ENCODE data around the gene PCED1B.

The PCED1B gene

DNA sequence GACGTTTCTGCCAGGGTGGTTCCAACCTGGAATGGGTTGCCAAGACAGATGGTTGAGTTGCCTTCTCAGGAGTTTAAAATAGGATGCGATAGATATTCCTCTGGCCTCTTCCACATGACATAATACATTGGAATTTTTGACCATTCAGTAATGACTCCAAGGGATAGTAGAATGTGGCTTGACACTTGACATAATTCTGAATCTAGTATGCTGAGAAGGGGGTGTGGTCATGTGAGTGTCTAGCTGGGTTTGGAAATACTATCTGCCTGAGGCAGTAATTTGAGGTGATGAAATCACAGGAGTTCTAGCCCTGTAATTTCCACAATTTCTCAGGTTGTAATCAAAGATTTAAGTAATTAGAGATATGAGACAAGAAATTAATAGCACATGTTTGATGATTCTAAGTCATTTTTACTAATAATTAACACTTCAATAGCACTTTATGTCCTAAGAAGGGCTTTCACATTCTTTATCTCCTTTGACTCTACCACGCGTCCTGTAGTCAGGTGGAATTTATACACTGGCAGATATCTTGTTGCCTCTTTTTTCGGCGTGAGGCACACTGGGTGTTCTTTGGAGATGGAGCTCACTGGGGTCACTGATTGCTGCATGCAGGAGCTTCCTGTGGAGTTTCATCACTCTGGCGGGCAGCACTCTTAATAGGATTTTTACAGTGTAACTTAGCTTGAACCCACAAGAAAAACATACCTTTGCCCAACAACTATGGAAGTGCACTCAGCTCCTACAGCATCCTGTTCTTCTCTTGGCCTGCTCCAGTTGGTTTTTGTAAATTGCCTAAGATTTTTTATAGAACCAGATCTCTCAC is 3.6 kb downstream of the PCED1B start (continued):
- peak; percentile 48; the same call in 1 of the 2 replicates for TF ChIP-seq ZBTB8A (tag by site-specific recombination; IDR thresholded peaks at IDR 0.05)
- TF ChIP-seq ZNF792 (tag by site-specific recombination; IDR thresholded peaks at IDR 0.05), result no peak
- peak; percentile 85 for TF ChIP-seq ZNF335 (tag by site-specific recombination; conservative IDR thresholded peaks at IDR 0.05)
- peak; percentile 91 for TF ChIP-seq ZIC2 (tag by site-specific recombination; IDR thresholded peaks at IDR 0.05)
- TF ChIP-seq GLI2 (tag by site-specific recombination; IDR thresholded peaks at IDR 0.05; ENCODE audit: borderline replicate concordance, low read depth), result no peak
- 0 out of 2 replicates have a peak, but pooled peaks have one; percentile 31 for TF ChIP-seq SCRT2 (tag by site-specific recombination; IDR thresholded peaks at IDR 0.05)
- TF ChIP-seq ZNF221 (tag by site-specific recombination; IDR thresholded peaks at IDR 0.05; ENCODE audit: borderline replicate concordance), result no peak
- TF ChIP-seq ZNF530 (tag by site-specific recombination; IDR thresholded peaks at IDR 0.05; ENCODE audit: low read depth), result no peak
- TF ChIP-seq, protein P1, sequence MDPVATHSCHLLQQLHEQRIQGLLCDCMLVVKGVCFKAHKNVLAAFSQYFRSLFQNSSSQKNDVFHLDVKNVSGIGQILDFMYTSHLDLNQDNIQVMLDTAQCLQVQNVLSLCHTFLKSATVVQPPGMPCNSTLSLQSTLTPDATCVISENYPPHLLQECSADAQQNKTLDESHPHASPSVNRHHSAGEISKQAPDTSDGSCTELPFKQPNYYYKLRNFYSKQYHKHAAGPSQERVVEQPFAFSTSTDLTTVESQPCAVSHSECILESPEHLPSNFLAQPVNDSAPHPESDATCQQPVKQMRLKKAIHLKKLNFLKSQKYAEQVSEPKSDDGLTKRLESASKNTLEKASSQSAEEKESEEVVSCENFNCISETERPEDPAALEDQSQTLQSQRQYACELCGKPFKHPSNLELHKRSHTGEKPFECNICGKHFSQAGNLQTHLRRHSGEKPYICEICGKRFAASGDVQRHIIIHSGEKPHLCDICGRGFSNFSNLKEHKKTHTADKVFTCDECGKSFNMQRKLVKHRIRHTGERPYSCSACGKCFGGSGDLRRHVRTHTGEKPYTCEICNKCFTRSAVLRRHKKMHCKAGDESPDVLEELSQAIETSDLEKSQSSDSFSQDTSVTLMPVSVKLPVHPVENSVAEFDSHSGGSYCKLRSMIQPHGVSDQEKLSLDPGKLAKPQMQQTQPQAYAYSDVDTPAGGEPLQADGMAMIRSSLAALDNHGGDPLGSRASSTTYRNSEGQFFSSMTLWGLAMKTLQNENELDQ (tag by site-specific recombination; IDR thresholded peaks at IDR 0.05; ENCODE audit: low read depth), result no peak
- TF ChIP-seq ZNF555 (tag by site-specific recombination; conservative IDR thresholded peaks at IDR 0.05), result no peak
- TF ChIP-seq, protein P2, sequence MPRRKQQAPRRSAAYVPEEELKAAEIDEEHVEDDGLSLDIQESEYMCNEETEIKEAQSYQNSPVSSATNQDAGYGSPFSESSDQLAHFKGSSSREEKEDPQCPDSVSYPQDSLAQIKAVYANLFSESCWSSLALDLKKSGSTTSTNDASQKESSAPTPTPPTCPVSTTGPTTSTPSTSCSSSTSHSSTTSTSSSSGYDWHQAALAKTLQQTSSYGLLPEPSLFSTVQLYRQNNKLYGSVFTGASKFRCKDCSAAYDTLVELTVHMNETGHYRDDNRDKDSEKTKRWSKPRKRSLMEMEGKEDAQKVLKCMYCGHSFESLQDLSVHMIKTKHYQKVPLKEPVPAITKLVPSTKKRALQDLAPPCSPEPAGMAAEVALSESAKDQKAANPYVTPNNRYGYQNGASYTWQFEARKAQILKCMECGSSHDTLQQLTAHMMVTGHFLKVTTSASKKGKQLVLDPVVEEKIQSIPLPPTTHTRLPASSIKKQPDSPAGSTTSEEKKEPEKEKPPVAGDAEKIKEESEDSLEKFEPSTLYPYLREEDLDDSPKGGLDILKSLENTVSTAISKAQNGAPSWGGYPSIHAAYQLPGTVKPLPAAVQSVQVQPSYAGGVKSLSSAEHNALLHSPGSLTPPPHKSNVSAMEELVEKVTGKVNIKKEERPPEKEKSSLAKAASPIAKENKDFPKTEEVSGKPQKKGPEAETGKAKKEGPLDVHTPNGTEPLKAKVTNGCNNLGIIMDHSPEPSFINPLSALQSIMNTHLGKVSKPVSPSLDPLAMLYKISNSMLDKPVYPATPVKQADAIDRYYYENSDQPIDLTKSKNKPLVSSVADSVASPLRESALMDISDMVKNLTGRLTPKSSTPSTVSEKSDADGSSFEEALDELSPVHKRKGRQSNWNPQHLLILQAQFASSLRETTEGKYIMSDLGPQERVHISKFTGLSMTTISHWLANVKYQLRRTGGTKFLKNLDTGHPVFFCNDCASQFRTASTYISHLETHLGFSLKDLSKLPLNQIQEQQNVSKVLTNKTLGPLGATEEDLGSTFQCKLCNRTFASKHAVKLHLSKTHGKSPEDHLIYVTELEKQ (tag by site-specific recombination; IDR thresholded peaks at IDR 0.05; ENCODE audit: borderline replicate concordance), result peak; percentile 11; the same call in 1 of the 2 replicates
- no peak for TF ChIP-seq ZNF423 (tag by site-specific recombination; IDR thresholded peaks at IDR 0.05)
- TF ChIP-seq ZNF548 (tag by site-specific recombination; IDR thresholded peaks at IDR 0.05), result no peak
- TF ChIP-seq ZXDB (tag by site-specific recombination; IDR thresholded peaks at IDR 0.05), result no peak
- TF ChIP-seq TRIM28 (IDR thresholded peaks at IDR 0.05; ENCODE audit: borderline replicate concordance, low read length), result peak; percentile 60; the same call in 1 of the 2 replicates
- no peak for TF ChIP-seq ZNF473 (tag by site-specific recombination; IDR thresholded peaks at IDR 0.05)
- TF ChIP-seq, protein P3, sequence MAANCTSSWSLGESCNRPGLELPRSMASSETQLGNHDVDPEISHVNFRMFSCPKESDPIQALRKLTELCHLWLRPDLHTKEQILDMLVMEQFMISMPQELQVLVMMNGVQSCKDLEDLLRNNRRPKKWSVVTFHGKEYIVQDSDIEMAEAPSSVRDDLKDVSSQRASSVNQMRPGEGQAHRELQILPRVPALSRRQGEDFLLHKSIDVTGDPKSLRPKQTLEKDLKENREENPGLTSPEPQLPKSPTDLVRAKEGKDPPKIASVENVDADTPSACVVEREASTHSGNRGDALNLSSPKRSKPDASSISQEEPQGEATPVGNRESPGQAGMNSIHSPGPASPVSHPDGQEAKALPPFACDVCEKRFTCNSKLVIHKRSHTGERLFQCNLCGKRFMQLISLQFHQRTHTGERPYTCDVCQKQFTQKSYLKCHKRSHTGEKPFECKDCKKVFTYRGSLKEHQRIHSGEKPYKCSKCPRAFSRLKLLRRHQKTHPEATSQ (tag by site-specific recombination; IDR thresholded peaks at IDR 0.05), result no peak
- TF ChIP-seq, protein P4, sequence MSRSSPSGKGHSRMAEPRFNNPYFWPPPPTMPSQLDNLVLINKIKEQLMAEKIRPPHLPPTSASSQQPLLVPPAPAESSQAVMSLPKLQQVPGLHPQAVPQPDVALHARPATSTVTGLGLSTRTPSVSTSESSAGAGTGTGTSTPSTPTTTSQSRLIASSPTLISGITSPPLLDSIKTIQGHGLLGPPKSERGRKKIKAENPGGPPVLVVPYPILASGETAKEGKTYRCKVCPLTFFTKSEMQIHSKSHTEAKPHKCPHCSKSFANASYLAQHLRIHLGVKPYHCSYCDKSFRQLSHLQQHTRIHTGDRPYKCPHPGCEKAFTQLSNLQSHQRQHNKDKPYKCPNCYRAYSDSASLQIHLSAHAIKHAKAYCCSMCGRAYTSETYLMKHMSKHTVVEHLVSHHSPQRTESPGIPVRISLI (tag by site-specific recombination; IDR thresholded peaks at IDR 0.05), result 0 out of 2 replicates have a peak, but pooled peaks have one; percentile 56
- no peak for TF ChIP-seq ZNF138 (tag by site-specific recombination; IDR thresholded peaks at IDR 0.05; ENCODE audit: borderline replicate concordance)
- TF ChIP-seq, protein P5, sequence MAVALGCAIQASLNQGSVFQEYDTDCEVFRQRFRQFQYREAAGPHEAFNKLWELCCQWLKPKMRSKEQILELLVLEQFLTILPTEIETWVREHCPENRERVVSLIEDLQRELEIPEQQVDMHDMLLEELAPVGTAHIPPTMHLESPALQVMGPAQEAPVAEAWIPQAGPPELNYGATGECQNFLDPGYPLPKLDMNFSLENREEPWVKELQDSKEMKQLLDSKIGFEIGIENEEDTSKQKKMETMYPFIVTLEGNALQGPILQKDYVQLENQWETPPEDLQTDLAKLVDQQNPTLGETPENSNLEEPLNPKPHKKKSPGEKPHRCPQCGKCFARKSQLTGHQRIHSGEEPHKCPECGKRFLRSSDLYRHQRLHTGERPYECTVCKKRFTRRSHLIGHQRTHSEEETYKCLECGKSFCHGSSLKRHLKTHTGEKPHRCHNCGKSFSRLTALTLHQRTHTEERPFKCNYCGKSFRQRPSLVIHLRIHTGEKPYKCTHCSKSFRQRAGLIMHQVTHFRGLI (tag by site-specific recombination; IDR thresholded peaks at IDR 0.05), result no peak
- no peak for TF ChIP-seq ZNF837 (tag by site-specific recombination; IDR thresholded peaks at IDR 0.05)
- TF ChIP-seq WT1 (tag by site-specific recombination; IDR thresholded peaks at IDR 0.05), result peak; percentile 50; the same call in 1 of the 2 replicates
- TF ChIP-seq, protein P6, sequence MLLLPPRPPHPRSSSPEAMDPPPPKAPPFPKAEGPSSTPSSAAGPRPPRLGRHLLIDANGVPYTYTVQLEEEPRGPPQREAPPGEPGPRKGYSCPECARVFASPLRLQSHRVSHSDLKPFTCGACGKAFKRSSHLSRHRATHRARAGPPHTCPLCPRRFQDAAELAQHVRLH (tag by site-specific recombination; IDR thresholded peaks at IDR 0.05), result no peak
- no peak for TF ChIP-seq ZNF184 (tag by site-specific recombination; IDR thresholded peaks at IDR 0.05)
- no peak for TF ChIP-seq KLF8 (tag by site-specific recombination; IDR thresholded peaks at IDR 0.05)
- TF ChIP-seq, protein P7, sequence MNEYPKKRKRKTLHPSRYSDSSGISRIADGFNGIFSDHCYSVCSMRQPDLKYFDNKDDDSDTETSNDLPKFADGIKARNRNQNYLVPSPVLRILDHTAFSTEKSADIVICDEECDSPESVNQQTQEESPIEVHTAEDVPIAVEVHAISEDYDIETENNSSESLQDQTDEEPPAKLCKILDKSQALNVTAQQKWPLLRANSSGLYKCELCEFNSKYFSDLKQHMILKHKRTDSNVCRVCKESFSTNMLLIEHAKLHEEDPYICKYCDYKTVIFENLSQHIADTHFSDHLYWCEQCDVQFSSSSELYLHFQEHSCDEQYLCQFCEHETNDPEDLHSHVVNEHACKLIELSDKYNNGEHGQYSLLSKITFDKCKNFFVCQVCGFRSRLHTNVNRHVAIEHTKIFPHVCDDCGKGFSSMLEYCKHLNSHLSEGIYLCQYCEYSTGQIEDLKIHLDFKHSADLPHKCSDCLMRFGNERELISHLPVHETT (tag by site-specific recombination; IDR thresholded peaks at IDR 0.05), result no peak
- TF ChIP-seq OSR2 (tag by site-specific recombination; IDR thresholded peaks at IDR 0.05), result peak; percentile 51
- TF ChIP-seq MYNN (tag by site-specific recombination; IDR thresholded peaks at IDR 0.05; ENCODE audit: borderline replicate concordance), result no peak

Data from HEK293 (cell line).